ENCODE measurements around the gene TWIST2.

The TWIST2 gene

GRCh38 chr2:238924032-238924431, 76.1 kb downstream of the TWIST2 start:
- Histone ChIP-seq H3K23ac (ENCODE audit: low read depth, low read length, poor library complexity) (no peak overlapping the region), H2BK120ac (ENCODE audit: low read depth, low read length) (no peak overlapping the region)
- no CpG with 5 or more reads among the region's 14 CpGs for WGBS, 2 donors (ENCODE audit: extremely low coverage in 2 of 2, insufficient read length in 2 of 2, insufficient replicate concordance in 1 of 2)

GRCh38 chr2:238924796-238925195, 76.9 kb downstream of the TWIST2 start:
- Histone ChIP-seq H3K27ac (replicated peaks; ENCODE audit: low read length) (no peak overlapping the region), H3K18ac (ENCODE audit: low read length) (no peak overlapping the region), H2AK5ac (ENCODE audit: low read depth, low read length) (peak overlapping the region; percentile 24), H2AFZ (ENCODE audit: low read length) (no peak overlapping the region), H3K79me1 (ENCODE audit: low read depth, low read length) (no peaks in the 10 kb centered on the region), H2BK5ac (ENCODE audit: low read length) (no peak overlapping the region), H4K8ac (ENCODE audit: low read depth, low read length) (no peak overlapping the region), H3K4me2 (ENCODE audit: insufficient read depth, low read length, poor library complexity, severe bottlenecking) (no peak overlapping the region), H2BK15ac (ENCODE audit: low read length) (peak overlapping the region; percentile 12), H3K14ac (ENCODE audit: low read length) (no peak overlapping the region), H3K4ac (ENCODE audit: low read length) (no peak overlapping the region), H3K36me3 (replicated peaks in 1 of 2; ENCODE audit: control insufficient read depth in 2 of 2, insufficient read depth in 2 of 2, low read length in 2 of 2) (no peaks in the 10 kb centered on the region), H3K9ac (ENCODE audit: low read depth, low read length, poor library complexity) (no peak overlapping the region), H3K4me1 (ENCODE audit: control insufficient read depth in 2 of 2, insufficient read depth in 1 of 2, low read depth in 1 of 2, low read length in 2 of 2) (peaks cover 0 to 19% of the 10 kb centered on the region in 2 donors), H3K4me3 (ENCODE audit: low read length in 2 of 2) (no peak overlapping the region), H3K27me3 (ENCODE audit: control insufficient read depth in 3 of 3, insufficient read depth in 3 of 3, low read depth in 1 of 3, low read length in 3 of 3) (peaks cover 0 to 27% (median 3%) of the 10 kb centered on the region in 3 experiments), H3K23ac (ENCODE audit: low read depth, low read length, poor library complexity) (no peak overlapping the region), H2BK120ac (ENCODE audit: low read depth, low read length) (no peak overlapping the region), H3K9me3 (replicated peaks in 1 of 2; ENCODE audit: control insufficient read depth in 2 of 2, insufficient read depth in 1 of 2, low read depth in 1 of 2, low read length in 2 of 2) (peaks cover 0 to 1% of the 10 kb centered on the region in 2 donors), H4K91ac (ENCODE audit: low read depth, low read length, poor library complexity) (no peak overlapping the region), H2BK12ac (ENCODE audit: low read length) (no peak overlapping the region)
- no CpG with 5 or more reads among the region's 13 CpGs for WGBS, 2 donors (ENCODE audit: extremely low coverage in 2 of 2, insufficient read length in 2 of 2, insufficient replicate concordance in 1 of 2)
- no peak for DNase-seq (ENCODE audit: low spot score)

More at GRCh38 chr2:238924032-238924431, 76.1 kb downstream of the TWIST2 start:
- no peak overlapping the region for H2AFZ ChIP-seq (ENCODE audit: low read length)
- H3K9me3 ChIP-seq (replicated peaks in 1 of 2; ENCODE audit: control insufficient read depth in 2 of 2, insufficient read depth in 1 of 2, low read depth in 1 of 2, low read length in 2 of 2), result peaks cover 0 to 1% of the 10 kb centered on the region in 2 donors
- H3K4me1 ChIP-seq (ENCODE audit: control insufficient read depth in 2 of 2, insufficient read depth in 1 of 2, low read depth in 1 of 2, low read length in 2 of 2), result peaks cover 0 to 17% of the 10 kb centered on the region in 2 donors
- no peak overlapping the region for H2BK15ac ChIP-seq (ENCODE audit: low read length)
- H3K27me3 ChIP-seq (ENCODE audit: control insufficient read depth in 3 of 3, insufficient read depth in 3 of 3, low read depth in 1 of 3, low read length in 3 of 3), result peaks cover 0 to 26% (median 3%) of the 10 kb centered on the region in 3 experiments
- H3K27ac ChIP-seq (replicated peaks; ENCODE audit: low read length), result no peak overlapping the region
- H3K36me3 ChIP-seq (replicated peaks in 1 of 2; ENCODE audit: control insufficient read depth in 2 of 2, insufficient read depth in 2 of 2, low read length in 2 of 2), result no peaks in the 10 kb centered on the region
- no peaks in the 10 kb centered on the region for H3K79me1 ChIP-seq (ENCODE audit: low read depth, low read length)
- DNase-seq (ENCODE audit: low spot score), result no peak
- no peak overlapping the region for H3K4me2 ChIP-seq (ENCODE audit: insufficient read depth, low read length, poor library complexity, severe bottlenecking)
- no peak overlapping the region for H4K8ac ChIP-seq (ENCODE audit: low read depth, low read length)
- no peak overlapping the region for H3K4me3 ChIP-seq (ENCODE audit: low read length in 2 of 2)
- H2BK12ac ChIP-seq (ENCODE audit: low read length), result no peak overlapping the region
- H3K18ac ChIP-seq (ENCODE audit: low read length), result no peak overlapping the region
- no peak overlapping the region for H3K14ac ChIP-seq (ENCODE audit: low read length)
- no peak overlapping the region for H2BK5ac ChIP-seq (ENCODE audit: low read length)
- no peak overlapping the region for H3K9ac ChIP-seq (ENCODE audit: low read depth, low read length, poor library complexity)
- H3K4ac ChIP-seq (ENCODE audit: low read length), result no peak overlapping the region
- H2AK5ac ChIP-seq (ENCODE audit: low read depth, low read length), result peak overlapping the region; percentile 48
- H4K91ac ChIP-seq (ENCODE audit: low read depth, low read length, poor library complexity), result no peak overlapping the region

- Histone ChIP-seq H4K8ac (ENCODE audit: low read depth, low read length) (no peak overlapping the region), H3K27me3 (ENCODE audit: control insufficient read depth in 3 of 3, insufficient read depth in 3 of 3, low read depth in 1 of 3, low read length in 3 of 3) (peaks cover 0 to 31% (median 3%) of the 10 kb centered on the region in 3 experiments), H3K23ac (ENCODE audit: low read depth, low read length, poor library complexity) (no peak overlapping the region), H2BK12ac (ENCODE audit: low read length) (no peak overlapping the region), H3K18ac (ENCODE audit: low read length) (peak overlapping the region; percentile 78), H3K4ac (ENCODE audit: low read length) (no peak overlapping the region), H3K4me2 (ENCODE audit: insufficient read depth, low read length, poor library complexity, severe bottlenecking) (no peak overlapping the region), H3K14ac (ENCODE audit: low read length) (no peak overlapping the region), H2AFZ (ENCODE audit: low read length) (no peak overlapping the region), H3K9ac (ENCODE audit: low read depth, low read length, poor library complexity) (peak overlapping the region; percentile 32), H2BK120ac (ENCODE audit: low read depth, low read length) (no peak overlapping the region), H3K27ac (replicated peaks; ENCODE audit: low read length) (no peak overlapping the region), H3K79me1 (ENCODE audit: low read depth, low read length) (no peaks in the 10 kb centered on the region), H3K36me3 (replicated peaks in 1 of 2; ENCODE audit: control insufficient read depth in 2 of 2, insufficient read depth in 2 of 2, low read length in 2 of 2) (no peaks in the 10 kb centered on the region), H3K9me3 (replicated peaks in 1 of 2; ENCODE audit: control insufficient read depth in 2 of 2, insufficient read depth in 1 of 2, low read depth in 1 of 2, low read length in 2 of 2) (peaks cover 0 to 1% of the 10 kb centered on the region in 2 donors), H2AK5ac (ENCODE audit: low read depth, low read length) (peak overlapping the region; percentile 24), H2BK15ac (ENCODE audit: low read length) (peak overlapping the region; percentile 12), H3K4me3 (ENCODE audit: low read length in 2 of 2) (no peak overlapping the region), H2BK5ac (ENCODE audit: low read length) (no peak overlapping the region), H3K4me1 (ENCODE audit: control insufficient read depth in 2 of 2, insufficient read depth in 1 of 2, low read depth in 1 of 2, low read length in 2 of 2) (peaks cover 0 to 21% of the 10 kb centered on the region in 2 donors), H4K91ac (ENCODE audit: low read depth, low read length, poor library complexity) (no peak overlapping the region)
- no CpG with 5 or more reads among the region's 13 CpGs for WGBS, 2 donors (ENCODE audit: extremely low coverage in 2 of 2, insufficient read length in 2 of 2, insufficient replicate concordance in 1 of 2)
- DNase-seq (ENCODE audit: low spot score), result no peak
Observed at GRCh38 chr2:238925281-238925680, 77.4 kb downstream of the TWIST2 start.

GRCh38 chr2:238925816-238926521, 78.1 kb downstream of the TWIST2 start:
- no CpG with 5 or more reads among the region's 20 CpGs for WGBS, 2 donors (ENCODE audit: extremely low coverage in 2 of 2, insufficient read length in 2 of 2, insufficient replicate concordance in 1 of 2)
- H3K4me2 ChIP-seq (ENCODE audit: insufficient read depth, low read length, poor library complexity, severe bottlenecking), result no peak overlapping the region
- no peaks in the 10 kb centered on the region for H3K79me1 ChIP-seq (ENCODE audit: low read depth, low read length)
- no peak overlapping the region for H2BK5ac ChIP-seq (ENCODE audit: low read length)
- H3K18ac ChIP-seq (ENCODE audit: low read length), result no peak overlapping the region
- peaks cover 0 to 21% of the 10 kb centered on the region in 2 donors for H3K4me1 ChIP-seq (ENCODE audit: control insufficient read depth in 2 of 2, insufficient read depth in 1 of 2, low read depth in 1 of 2, low read length in 2 of 2)
- H4K91ac ChIP-seq (ENCODE audit: low read depth, low read length, poor library complexity), result no peak overlapping the region
- H3K36me3 ChIP-seq (replicated peaks in 1 of 2; ENCODE audit: control insufficient read depth in 2 of 2, insufficient read depth in 2 of 2, low read length in 2 of 2), result no peaks in the 10 kb centered on the region
- H3K27ac ChIP-seq (replicated peaks; ENCODE audit: low read length), result no peak overlapping the region
- no peak overlapping the region for H3K14ac ChIP-seq (ENCODE audit: low read length)
- H3K23ac ChIP-seq (ENCODE audit: low read depth, low read length, poor library complexity), result no peak overlapping the region
- peaks cover 0 to 31% (median 3%) of the 10 kb centered on the region in 3 experiments for H3K27me3 ChIP-seq (ENCODE audit: control insufficient read depth in 3 of 3, insufficient read depth in 3 of 3, low read depth in 1 of 3, low read length in 3 of 3)
- no peak for DNase-seq (ENCODE audit: low spot score)
- no peak overlapping the region for H2AK5ac ChIP-seq (ENCODE audit: low read depth, low read length)
- H2AFZ ChIP-seq (ENCODE audit: low read length), result no peak overlapping the region
- no peak overlapping the region for H3K4ac ChIP-seq (ENCODE audit: low read length)
- H2BK15ac ChIP-seq (ENCODE audit: low read length), result no peak overlapping the region
- H3K4me3 ChIP-seq (ENCODE audit: low read length in 2 of 2), result no peak overlapping the region
- no peak overlapping the region for H4K8ac ChIP-seq (ENCODE audit: low read depth, low read length)
- H2BK12ac ChIP-seq (ENCODE audit: low read length), result no peak overlapping the region
- no peak overlapping the region for H2BK120ac ChIP-seq (ENCODE audit: low read depth, low read length)
- no peak overlapping the region for H3K9ac ChIP-seq (ENCODE audit: low read depth, low read length, poor library complexity)
- peaks cover 0 to 1% of the 10 kb centered on the region in 2 donors for H3K9me3 ChIP-seq (replicated peaks in 1 of 2; ENCODE audit: control insufficient read depth in 2 of 2, insufficient read depth in 1 of 2, low read depth in 1 of 2, low read length in 2 of 2)

Measured in neuronal stem cell (in vitro differentiated cells).